ENCODE results near the gene NF2.

The NF2 gene

DNA sequence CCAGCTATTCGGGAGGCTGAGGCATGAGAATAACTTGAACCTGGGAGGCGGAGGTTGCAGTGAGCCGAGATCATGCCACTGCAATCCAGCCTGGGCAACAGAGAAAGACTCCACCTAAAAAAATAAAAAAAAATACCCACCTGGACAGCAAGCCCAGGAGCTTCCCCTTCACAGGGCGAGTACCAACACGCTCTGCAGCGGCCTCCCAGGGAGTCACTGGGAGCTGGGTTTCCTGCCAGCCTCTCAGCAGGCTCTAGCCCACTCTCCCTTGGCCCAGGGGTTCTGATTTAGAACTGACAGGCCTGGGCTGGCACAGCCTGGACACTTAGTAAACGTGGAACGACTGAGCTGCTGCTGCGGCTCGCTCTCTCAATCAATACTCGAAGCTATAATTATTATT, 114.4 kb downstream of the NF2 start:
- no peak for ATAC-seq
- TF ChIP-seq ARNTL (CRISPR knock-in tag; IDR thresholded peaks at IDR 0.05; ENCODE audit: borderline replicate concordance, low read depth): no peak
- no peak for TF ChIP-seq SNAI2 (CRISPR knock-in tag; IDR thresholded peaks at IDR 0.05)
- TF ChIP-seq, protein P1, sequence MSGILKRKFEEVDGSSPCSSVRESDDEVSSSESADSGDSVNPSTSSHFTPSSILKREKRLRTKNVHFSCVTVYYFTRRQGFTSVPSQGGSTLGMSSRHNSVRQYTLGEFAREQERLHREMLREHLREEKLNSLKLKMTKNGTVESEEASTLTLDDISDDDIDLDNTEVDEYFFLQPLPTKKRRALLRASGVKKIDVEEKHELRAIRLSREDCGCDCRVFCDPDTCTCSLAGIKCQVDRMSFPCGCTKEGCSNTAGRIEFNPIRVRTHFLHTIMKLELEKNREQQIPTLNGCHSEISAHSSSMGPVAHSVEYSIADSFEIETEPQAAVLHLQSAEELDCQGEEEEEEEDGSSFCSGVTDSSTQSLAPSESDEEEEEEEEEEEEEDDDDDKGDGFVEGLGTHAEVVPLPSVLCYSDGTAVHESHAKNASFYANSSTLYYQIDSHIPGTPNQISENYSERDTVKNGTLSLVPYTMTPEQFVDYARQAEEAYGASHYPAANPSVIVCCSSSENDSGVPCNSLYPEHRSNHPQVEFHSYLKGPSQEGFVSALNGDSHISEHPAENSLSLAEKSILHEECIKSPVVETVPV (CRISPR knock-in tag; IDR thresholded peaks at IDR 0.05): no peak

DNA sequence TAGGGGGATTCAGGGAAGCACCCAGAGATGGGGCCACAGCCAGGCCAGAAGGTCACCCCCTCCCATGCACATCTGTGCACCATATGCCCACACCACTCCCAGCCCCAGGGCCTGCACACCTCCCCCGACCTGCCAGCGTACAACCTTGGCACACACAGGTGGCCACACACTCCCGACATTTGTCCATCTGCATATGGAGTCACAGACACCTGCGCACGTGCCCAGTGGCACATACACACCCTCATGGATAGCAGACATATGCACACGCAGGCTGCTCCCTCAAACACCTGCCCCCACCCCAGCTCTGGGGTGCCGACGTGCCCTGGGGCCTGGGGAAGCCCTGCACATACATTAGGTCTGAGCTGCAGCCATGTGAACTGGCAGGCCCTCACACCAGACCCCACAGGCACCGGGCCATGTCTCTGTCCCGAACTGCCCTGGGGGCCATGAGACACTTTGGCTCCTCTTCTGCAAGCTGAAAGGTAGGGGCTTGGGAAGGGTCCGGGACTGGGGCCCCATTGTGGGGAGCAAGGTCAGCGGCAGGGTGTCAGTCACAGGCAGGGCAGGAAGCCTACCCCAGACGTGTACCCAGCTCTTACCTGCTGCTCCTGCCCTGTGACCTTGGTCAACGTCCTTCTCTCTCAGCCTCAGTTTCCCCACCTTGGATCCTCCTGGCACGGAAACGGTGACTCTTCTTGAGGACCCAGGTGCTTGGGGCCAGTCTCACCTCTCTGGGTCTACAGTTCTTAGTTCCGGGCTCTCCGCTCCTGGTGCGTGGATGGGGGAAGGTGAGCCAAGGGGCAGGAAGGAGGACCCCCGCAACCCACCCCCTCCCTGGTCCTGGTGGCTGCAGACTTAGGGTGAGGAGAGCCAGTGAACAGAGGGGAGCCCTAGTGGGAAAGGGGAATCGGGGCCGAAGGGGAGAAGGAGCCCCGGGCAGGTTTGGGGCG, 115.8 kb downstream of the NF2 start:
- ATAC-seq: no peak
- TF ChIP-seq, protein P2, sequence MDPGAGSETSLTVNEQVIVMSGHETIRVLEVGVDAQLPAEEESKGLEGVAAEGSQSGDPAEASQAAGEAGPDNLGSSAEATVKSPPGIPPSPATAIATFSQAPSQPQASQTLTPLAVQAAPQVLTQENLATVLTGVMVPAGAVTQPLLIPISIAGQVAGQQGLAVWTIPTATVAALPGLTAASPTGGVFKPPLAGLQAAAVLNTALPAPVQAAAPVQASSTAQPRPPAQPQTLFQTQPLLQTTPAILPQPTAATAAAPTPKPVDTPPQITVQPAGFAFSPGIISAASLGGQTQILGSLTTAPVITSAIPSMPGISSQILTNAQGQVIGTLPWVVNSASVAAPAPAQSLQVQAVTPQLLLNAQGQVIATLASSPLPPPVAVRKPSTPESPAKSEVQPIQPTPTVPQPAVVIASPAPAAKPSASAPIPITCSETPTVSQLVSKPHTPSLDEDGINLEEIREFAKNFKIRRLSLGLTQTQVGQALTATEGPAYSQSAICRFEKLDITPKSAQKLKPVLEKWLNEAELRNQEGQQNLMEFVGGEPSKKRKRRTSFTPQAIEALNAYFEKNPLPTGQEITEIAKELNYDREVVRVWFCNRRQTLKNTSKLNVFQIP (CRISPR knock-in tag; IDR thresholded peaks at IDR 0.05; ENCODE audit: borderline replicate concordance, low read depth): no peak
- no peak for TF ChIP-seq ZC3H10 (CRISPR knock-in tag; IDR thresholded peaks at IDR 0.05)
- TF ChIP-seq RARB (CRISPR knock-in tag; IDR thresholded peaks at IDR 0.05): no peak
- TF ChIP-seq TOX (CRISPR knock-in tag; IDR thresholded peaks at IDR 0.05; ENCODE audit: borderline replicate concordance): no peak
- TF ChIP-seq SNAI2 (CRISPR knock-in tag; IDR thresholded peaks at IDR 0.05): no peak
- TF ChIP-seq BACH2 (CRISPR knock-in tag; IDR thresholded peaks at IDR 0.05; ENCODE audit: borderline replicate concordance): no peak
- TF ChIP-seq ISL1 (CRISPR knock-in tag; IDR thresholded peaks at IDR 0.05): no peak
- no peak for TF ChIP-seq TCF4 (CRISPR knock-in tag; IDR thresholded peaks at IDR 0.05; ENCODE audit: borderline replicate concordance)
- TF ChIP-seq ZNF70 (CRISPR knock-in tag; IDR thresholded peaks at IDR 0.05): no peak
- TF ChIP-seq OSR1 (CRISPR knock-in tag; IDR thresholded peaks at IDR 0.05): no peak
- no peak for TF ChIP-seq ZNF8 (CRISPR knock-in tag; IDR thresholded peaks at IDR 0.05)
- TF ChIP-seq ARNTL (CRISPR knock-in tag; IDR thresholded peaks at IDR 0.05; ENCODE audit: borderline replicate concordance, low read depth): no peak
- TF ChIP-seq CSDC2 (CRISPR knock-in tag; IDR thresholded peaks at IDR 0.05): no peak
- TF ChIP-seq, protein P3, sequence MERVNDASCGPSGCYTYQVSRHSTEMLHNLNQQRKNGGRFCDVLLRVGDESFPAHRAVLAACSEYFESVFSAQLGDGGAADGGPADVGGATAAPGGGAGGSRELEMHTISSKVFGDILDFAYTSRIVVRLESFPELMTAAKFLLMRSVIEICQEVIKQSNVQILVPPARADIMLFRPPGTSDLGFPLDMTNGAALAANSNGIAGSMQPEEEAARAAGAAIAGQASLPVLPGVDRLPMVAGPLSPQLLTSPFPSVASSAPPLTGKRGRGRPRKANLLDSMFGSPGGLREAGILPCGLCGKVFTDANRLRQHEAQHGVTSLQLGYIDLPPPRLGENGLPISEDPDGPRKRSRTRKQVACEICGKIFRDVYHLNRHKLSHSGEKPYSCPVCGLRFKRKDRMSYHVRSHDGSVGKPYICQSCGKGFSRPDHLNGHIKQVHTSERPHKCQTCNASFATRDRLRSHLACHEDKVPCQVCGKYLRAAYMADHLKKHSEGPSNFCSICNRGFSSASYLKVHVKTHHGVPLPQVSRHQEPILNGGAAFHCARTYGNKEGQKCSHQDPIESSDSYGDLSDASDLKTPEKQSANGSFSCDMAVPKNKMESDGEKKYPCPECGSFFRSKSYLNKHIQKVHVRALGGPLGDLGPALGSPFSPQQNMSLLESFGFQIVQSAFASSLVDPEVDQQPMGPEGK (CRISPR knock-in tag; IDR thresholded peaks at IDR 0.05; ENCODE audit: borderline replicate concordance): no peak
- no peak for TF ChIP-seq ZFP3 (CRISPR knock-in tag; IDR thresholded peaks at IDR 0.05)
- no peak for TF ChIP-seq ESRRG (CRISPR knock-in tag; IDR thresholded peaks at IDR 0.05)
- no peak for TF ChIP-seq ZFP30 (CRISPR knock-in tag; IDR thresholded peaks at IDR 0.05)
- TF ChIP-seq, protein P4, sequence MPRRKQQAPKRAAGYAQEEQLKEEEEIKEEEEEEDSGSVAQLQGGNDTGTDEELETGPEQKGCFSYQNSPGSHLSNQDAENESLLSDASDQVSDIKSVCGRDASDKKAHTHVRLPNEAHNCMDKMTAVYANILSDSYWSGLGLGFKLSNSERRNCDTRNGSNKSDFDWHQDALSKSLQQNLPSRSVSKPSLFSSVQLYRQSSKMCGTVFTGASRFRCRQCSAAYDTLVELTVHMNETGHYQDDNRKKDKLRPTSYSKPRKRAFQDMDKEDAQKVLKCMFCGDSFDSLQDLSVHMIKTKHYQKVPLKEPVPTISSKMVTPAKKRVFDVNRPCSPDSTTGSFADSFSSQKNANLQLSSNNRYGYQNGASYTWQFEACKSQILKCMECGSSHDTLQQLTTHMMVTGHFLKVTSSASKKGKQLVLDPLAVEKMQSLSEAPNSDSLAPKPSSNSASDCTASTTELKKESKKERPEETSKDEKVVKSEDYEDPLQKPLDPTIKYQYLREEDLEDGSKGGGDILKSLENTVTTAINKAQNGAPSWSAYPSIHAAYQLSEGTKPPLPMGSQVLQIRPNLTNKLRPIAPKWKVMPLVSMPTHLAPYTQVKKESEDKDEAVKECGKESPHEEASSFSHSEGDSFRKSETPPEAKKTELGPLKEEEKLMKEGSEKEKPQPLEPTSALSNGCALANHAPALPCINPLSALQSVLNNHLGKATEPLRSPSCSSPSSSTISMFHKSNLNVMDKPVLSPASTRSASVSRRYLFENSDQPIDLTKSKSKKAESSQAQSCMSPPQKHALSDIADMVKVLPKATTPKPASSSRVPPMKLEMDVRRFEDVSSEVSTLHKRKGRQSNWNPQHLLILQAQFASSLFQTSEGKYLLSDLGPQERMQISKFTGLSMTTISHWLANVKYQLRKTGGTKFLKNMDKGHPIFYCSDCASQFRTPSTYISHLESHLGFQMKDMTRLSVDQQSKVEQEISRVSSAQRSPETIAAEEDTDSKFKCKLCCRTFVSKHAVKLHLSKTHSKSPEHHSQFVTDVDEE (CRISPR knock-in tag; IDR thresholded peaks at IDR 0.05): no peak

DNA sequence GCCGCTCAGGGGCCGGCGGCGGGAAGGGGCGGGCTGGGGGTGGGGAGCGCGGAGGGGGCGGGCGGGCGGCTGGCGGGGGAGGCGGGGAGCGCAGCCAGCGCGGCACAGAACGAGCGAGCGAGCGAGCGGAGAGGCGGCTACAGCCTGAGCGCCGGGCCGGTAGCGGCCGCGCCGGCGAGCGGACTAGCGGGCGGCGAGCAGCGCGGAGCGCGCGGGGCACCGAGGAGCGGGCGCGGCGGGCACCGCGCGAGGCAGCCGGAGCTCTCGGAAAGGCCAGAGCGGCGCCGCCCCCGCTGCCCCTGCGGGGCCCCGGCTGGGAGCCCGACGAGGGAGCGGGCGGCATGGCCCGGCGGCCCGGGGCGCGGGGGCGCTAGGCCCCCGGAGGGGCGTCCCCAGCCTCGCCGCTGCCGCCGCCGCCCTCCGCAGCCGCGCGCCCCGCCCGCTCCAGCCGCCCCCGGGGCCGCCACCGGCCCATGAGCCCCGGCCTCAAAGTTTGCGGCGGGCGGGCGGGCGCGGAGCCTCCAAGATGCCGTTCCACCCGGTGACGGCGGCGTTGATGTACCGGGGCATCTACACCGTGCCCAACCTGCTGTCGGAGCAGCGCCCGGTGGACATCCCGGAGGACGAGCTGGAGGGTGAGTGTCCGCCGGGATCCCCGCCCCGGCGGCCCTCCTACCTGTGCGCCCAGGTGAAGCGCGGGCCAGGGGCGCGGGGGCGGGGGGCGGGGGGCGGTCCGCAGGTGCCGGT, 116.6 kb downstream of the NF2 start, which contains the start of gene CABP7:
TSS of gene CABP7 (plus strand) at position 105 of the 747 bp plus-strand sequence. CDS start at position 527, 422 bp downstream.
- ATAC-seq: no peak
- TF ChIP-seq TCF4 (CRISPR knock-in tag; IDR thresholded peaks at IDR 0.05; ENCODE audit: borderline replicate concordance) (no peak), ISL1 (CRISPR knock-in tag; IDR thresholded peaks at IDR 0.05) (no peak), RARB (CRISPR knock-in tag; IDR thresholded peaks at IDR 0.05) (no peak), ZNF8 (CRISPR knock-in tag; IDR thresholded peaks at IDR 0.05) (no peak), ZNF565 (CRISPR knock-in tag; conservative IDR thresholded peaks at IDR 0.05; ENCODE audit: low read depth) (no peak), SNAI2 (CRISPR knock-in tag; IDR thresholded peaks at IDR 0.05) (no peak), ESRRG (CRISPR knock-in tag; IDR thresholded peaks at IDR 0.05) (no peak), CSDC2 (CRISPR knock-in tag; IDR thresholded peaks at IDR 0.05) (no peak), GLIS3 (CRISPR knock-in tag; IDR thresholded peaks at IDR 0.05) (no peak), OSR1 (CRISPR knock-in tag; IDR thresholded peaks at IDR 0.05) (no peak), ZC3H10 (CRISPR knock-in tag; IDR thresholded peaks at IDR 0.05) (no peak), ARNTL (CRISPR knock-in tag; IDR thresholded peaks at IDR 0.05; ENCODE audit: borderline replicate concordance, low read depth) (no peak)
- TF ChIP-seq, protein P1 (CRISPR knock-in tag; IDR thresholded peaks at IDR 0.05): no peak
- TF ChIP-seq, protein P2 (CRISPR knock-in tag; IDR thresholded peaks at IDR 0.05; ENCODE audit: borderline replicate concordance, low read depth): no peak
- TF ChIP-seq, protein P3 (CRISPR knock-in tag; IDR thresholded peaks at IDR 0.05; ENCODE audit: borderline replicate concordance): no peak

Data from SK-N-SH treated with all-trans-retinoic acid at 6 μM for 48 hours (cell line).